ENCODE results near the gene RIC8B.

The RIC8B gene

GRCh38 chr12:106897082-106897481, 122.6 kb downstream of the RIC8B start:
- no peak overlapping the region for H3K27ac ChIP-seq
- H3K9me3 ChIP-seq = no peaks in the 10 kb centered on the region
- no peaks in the 10 kb centered on the region for H3K4me1 ChIP-seq (ENCODE audit: control insufficient read depth in 1 of 2, insufficient read depth in 1 of 2, low read depth in 1 of 2, low read length in 1 of 2)
- peaks cover 97% of the 10 kb centered on the region for H3K27me3 ChIP-seq
- no peaks in the 10 kb centered on the region for H3K36me3 ChIP-seq
- H3K4me3 ChIP-seq (ENCODE audit: low read depth in 1 of 2, low read length in 1 of 2) = no peak overlapping the region
- no peak for TF ChIP-seq CTCF (IDR thresholded peaks at IDR 0.05)

- H3K4me1 ChIP-seq (ENCODE audit: control insufficient read depth in 1 of 2, insufficient read depth in 1 of 2, low read depth in 1 of 2, low read length in 1 of 2) = peaks cover 0 to under 1% of the 10 kb centered on the region in 2 experiments
- TF ChIP-seq CTCF (IDR thresholded peaks at IDR 0.05) = no peak
- H3K27ac ChIP-seq = no peak overlapping the region
- H3K36me3 ChIP-seq = no peaks in the 10 kb centered on the region
- H3K4me3 ChIP-seq (ENCODE audit: low read depth in 1 of 2, low read length in 1 of 2) = no peak overlapping the region
- H3K9me3 ChIP-seq = no peaks in the 10 kb centered on the region
- peaks cover 97% of the 10 kb centered on the region for H3K27me3 ChIP-seq
These were observed 123.8 kb downstream of the RIC8B start for GRCh38 chr12:106897981-106898901.

GRCh38 chr12:106900554-106900953, 126.1 kb downstream of the RIC8B start:
- H3K27ac ChIP-seq = no peak overlapping the region
- H3K36me3 ChIP-seq = no peaks in the 10 kb centered on the region
- H3K4me1 ChIP-seq (ENCODE audit: control insufficient read depth in 1 of 2, insufficient read depth in 1 of 2, low read depth in 1 of 2, low read length in 1 of 2) = peaks cover 0 to 4% of the 10 kb centered on the region in 2 experiments
- TF ChIP-seq CTCF (IDR thresholded peaks at IDR 0.05) = no peak
- no peak overlapping the region for H3K4me3 ChIP-seq (ENCODE audit: low read depth in 1 of 2, low read length in 1 of 2)
- peaks cover 97% of the 10 kb centered on the region for H3K27me3 ChIP-seq
- no peaks in the 10 kb centered on the region for H3K9me3 ChIP-seq

- H3K9me3 ChIP-seq = peaks cover under 1% of the 10 kb centered on the region
- H3K36me3 ChIP-seq = no peaks in the 10 kb centered on the region
- no peak overlapping the region for H3K27ac ChIP-seq
- TF ChIP-seq CTCF (IDR thresholded peaks at IDR 0.05) = no peak
- H3K4me1 ChIP-seq (ENCODE audit: control insufficient read depth in 1 of 2, insufficient read depth in 1 of 2, low read depth in 1 of 2, low read length in 1 of 2) = peaks cover 0 to 4% of the 10 kb centered on the region in 2 experiments
- H3K27me3 ChIP-seq = peaks cover 97% of the 10 kb centered on the region
- H3K4me3 ChIP-seq (ENCODE audit: low read depth in 1 of 2, low read length in 1 of 2) = no peak overlapping the region
These were observed 126.8 kb downstream of the RIC8B start for GRCh38 chr12:106901276-106901675.

- H3K4me3 ChIP-seq (ENCODE audit: low read depth in 1 of 2, low read length in 1 of 2) = no peak overlapping the region
- H3K4me1 ChIP-seq (ENCODE audit: control insufficient read depth in 1 of 2, insufficient read depth in 1 of 2, low read depth in 1 of 2, low read length in 1 of 2) = peaks cover 0 to 4% of the 10 kb centered on the region in 2 experiments
- H3K36me3 ChIP-seq = no peaks in the 10 kb centered on the region
- H3K27ac ChIP-seq = no peak overlapping the region
- peaks cover 4% of the 10 kb centered on the region for H3K9me3 ChIP-seq
- TF ChIP-seq CTCF (IDR thresholded peaks at IDR 0.05) = no peak
- H3K27me3 ChIP-seq = peaks cover 100% of the 10 kb centered on the region
These were observed 127.6 kb downstream of the RIC8B start for GRCh38 chr12:106902053-106902452.
